Pancreas (tissue), 10 donors: ENCODE data around the gene DNAJC30. TPM values are rescaled to one million over a fixed set of nuclear protein-coding genes. Genes with fewer than 3 reads are reported as not detected.

ENCODE experiments used
- ATAC-seq, 4 donors: fragments of 200-7000 bp; cut with Tn5 transposase; one replicate each; pipeline versions ENCODE4 v1.8.0 to v1.9.1; 2020; ENCODE audit warnings: mild to moderate bottlenecking in 4 of 4, moderate library complexity in 4 of 4
- DNase-seq, 6 donors: peaks; one replicate each; pipeline ENCODE4 v3.0.0-alpha.2; 2020
- FAIRE-seq: peaks from 2 replicates; lab custom pipeline; 2012; peaks lifted over from hg19 to GRCh38; lab: Jason Lieb, UNC
- H3K27ac ChIP-seq, 4 donors: fragments of 200-600 bp; sonication (generic); 1 replicate in 3 of 4; 2 replicates in 1 of 4; pipeline versions ENCODE4 v1.5.0 to v1.8.0; 2020
- H3K27me3 ChIP-seq, 4 donors: fragments of 200-600 bp; one replicate each; pipeline ENCODE4 v1.8.0; 2021
- H3K36me3 ChIP-seq, 3 donors: fragments of 200-600 bp; sonication (generic) in 1 of 3; one replicate each; pipeline versions ENCODE4 v1.5.0 to v1.8.0; 2020 to 2021
- H3K4me1 ChIP-seq, 3 donors: fragments of 200-600 bp; one replicate each; pipeline ENCODE4 v1.8.0; 2021
- H3K4me3 ChIP-seq, 4 donors: fragments of 200-600 bp; sonication (generic) in 2 of 4; one replicate each; pipeline versions ENCODE4 v1.5.0 to v1.8.0; 2020 to 2021
- H3K9me3 ChIP-seq, 4 donors: fragments of 200-600 bp; one replicate each; pipeline ENCODE4 v1.8.0; 2021
- WGBS, 2 donors: extraction: QIAGEN DNeasy Blood & Tissue Kit; methylation state at CpG; one replicate each; pipeline ENCODE4 v1.1.7; 2013; 5-methylcytosine and 5-hydroxymethylcytosine counted together
- intact Hi-C, 3 donors: fragments of 100-400 bp; cut with DNase I; formaldehyde crosslinking; loops; one replicate each; pipeline versions ENCODE4 v1.11.1 to v1.14.2; 2022
- polyA plus RNA-seq, 2 donors: library from polyadenylated mRNA; stranded (reverse); fragments of 200-250 nt; gene quantifications; one replicate each; pipeline ENCODE4 v1.2.3, GENCODE V29; 2013
- total RNA-seq, 6 donors: library from RNA; stranded (reverse); fragmentation: NEBNext Ultra II Directional in 4 of 6; extraction: Animal tissue kit (Norgen Biotek cat#: 25700) in 4 of 6; gene quantifications; one replicate each; pipeline versions ENCODE4 v1.2.1 to v1.2.4, GENCODE V29; 2021 to 2023
- TF ChIP-seq, protein P1 (sequence below), 4 donors: fragments of 200-600 bp; sonication (generic) in 3 of 4; IDR thresholded peaks; one replicate each; pipeline versions ENCODE4 v1.5.0 to v1.8.0; 2021; ENCODE audit warnings: antibody characterized with exemption in 4 of 4
- donor health status: healthy with polysubstance abuse.
- donor health status: DM: no; HTN: no; CAD: no; lungs with moderate emphysema.
- donor health status: DM: no; HTN: no; CAD: no.
- donor health status: control.
- donor health status: control.
- donor health status: Bipolar disorder and iron deficiency.
- donor health status: DM: yes; HTN: yes; CAD: no.
- donor health status: DM: no; HTN: no; CAD: no.
- donor health status: DM: no; HTN: no; CAD: no.
- donor health status: DM: yes; HTN: yes; CAD: no.

DNAJC30 gene
- total and polyA plus RNA-seq, 8 donors, result 4.1 to 8.2 (median 5.6) TPM

GRCh38 chr7:73671322-73671661 lies 12.0 kb downstream of the DNAJC30 start:
- ATAC-seq (no peak), DNase-seq (no peak), FAIRE-seq (no peak)
- Histone ChIP-seq H3K27ac (no peak overlapping the region), H3K4me3 (no peak overlapping the region), H3K36me3 (no peaks in the 10 kb centered on the region), H3K9me3 (no peaks in the 10 kb centered on the region), H3K27me3 (no peaks in the 10 kb centered on the region), H3K4me1 (no peaks in the 10 kb centered on the region)
- WGBS, 2 donors, result 54 to 77% methylated on average over 8 to 12 of the region's 12 CpGs
- intact Hi-C loops, result no loop called here
- TF ChIP-seq, protein P1, sequence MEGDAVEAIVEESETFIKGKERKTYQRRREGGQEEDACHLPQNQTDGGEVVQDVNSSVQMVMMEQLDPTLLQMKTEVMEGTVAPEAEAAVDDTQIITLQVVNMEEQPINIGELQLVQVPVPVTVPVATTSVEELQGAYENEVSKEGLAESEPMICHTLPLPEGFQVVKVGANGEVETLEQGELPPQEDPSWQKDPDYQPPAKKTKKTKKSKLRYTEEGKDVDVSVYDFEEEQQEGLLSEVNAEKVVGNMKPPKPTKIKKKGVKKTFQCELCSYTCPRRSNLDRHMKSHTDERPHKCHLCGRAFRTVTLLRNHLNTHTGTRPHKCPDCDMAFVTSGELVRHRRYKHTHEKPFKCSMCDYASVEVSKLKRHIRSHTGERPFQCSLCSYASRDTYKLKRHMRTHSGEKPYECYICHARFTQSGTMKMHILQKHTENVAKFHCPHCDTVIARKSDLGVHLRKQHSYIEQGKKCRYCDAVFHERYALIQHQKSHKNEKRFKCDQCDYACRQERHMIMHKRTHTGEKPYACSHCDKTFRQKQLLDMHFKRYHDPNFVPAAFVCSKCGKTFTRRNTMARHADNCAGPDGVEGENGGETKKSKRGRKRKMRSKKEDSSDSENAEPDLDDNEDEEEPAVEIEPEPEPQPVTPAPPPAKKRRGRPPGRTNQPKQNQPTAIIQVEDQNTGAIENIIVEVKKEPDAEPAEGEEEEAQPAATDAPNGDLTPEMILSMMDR (IDR thresholded peaks at IDR 0.05), result no peak

DNA sequence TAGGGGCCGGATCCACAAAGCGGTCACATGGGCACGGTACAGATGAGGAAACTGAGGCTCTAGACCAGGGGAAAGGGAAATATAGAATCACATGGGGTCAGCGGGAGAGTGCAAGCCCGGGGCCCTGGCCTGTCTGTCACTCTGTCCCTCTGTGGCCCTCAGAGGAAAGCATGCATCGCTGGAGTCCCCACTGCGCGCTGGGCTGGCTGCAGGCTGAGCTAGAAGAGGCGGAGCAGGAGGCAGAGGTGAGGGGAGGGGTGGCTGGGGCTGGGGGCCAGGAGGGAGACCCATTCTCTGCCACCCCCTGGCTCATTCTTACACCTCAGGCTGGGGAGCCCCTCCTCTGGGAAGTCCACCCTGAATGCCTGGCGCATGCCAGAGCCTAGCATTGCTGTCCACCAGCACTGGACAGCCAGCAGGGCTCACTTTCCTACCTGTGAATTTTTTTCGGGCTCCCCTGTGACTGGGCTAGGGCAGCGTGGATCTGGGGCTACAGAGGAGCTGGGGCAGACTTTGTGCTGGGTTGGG lies 13.3 kb downstream of the DNAJC30 start:
- Histone ChIP-seq H3K4me1 (no peaks in the 10 kb centered on the region), H3K4me3 (no peak overlapping the region), H3K9me3 (no peaks in the 10 kb centered on the region), H3K27me3 (no peaks in the 10 kb centered on the region), H3K27ac (no peak overlapping the region), H3K36me3 (no peaks in the 10 kb centered on the region)
- no peak for FAIRE-seq
- 85 to 91% methylated on average over 12 of the region's 12 CpGs for WGBS, 2 donors
- DNase-seq, result no peak
- intact Hi-C loops, result no loop called here
- ATAC-seq, result no peak
- TF ChIP-seq, protein P1 (IDR thresholded peaks at IDR 0.05), result no peak

- no peak for FAIRE-seq
- Histone ChIP-seq H3K27me3 (no peaks in the 10 kb centered on the region), H3K9me3 (no peaks in the 10 kb centered on the region), H3K27ac (peak overlapping the region; percentile 26 to 62 (median 42)), H3K36me3 (no peaks in the 10 kb centered on the region), H3K4me1 (no peaks in the 10 kb centered on the region), H3K4me3 (peak overlapping the region in 2 of 4 donors; percentile 53 to 67)
- TF ChIP-seq, protein P1 (IDR thresholded peaks at IDR 0.05), result no peak
- 55% methylated on average over 19 of the region's 19 CpGs for WGBS, 2 donors
- ATAC-seq, result peak in 3 of 4 donors; percentile 2 to 6 (median 6)
- DNase-seq, result peak in 4 of 6 donors; percentile 35 to 82 (median 45)
- intact Hi-C loops, result no loop called here
These were observed 14.0 kb downstream of the DNAJC30 start for GRCh38 chr7:73669288-73669701.

DNA sequence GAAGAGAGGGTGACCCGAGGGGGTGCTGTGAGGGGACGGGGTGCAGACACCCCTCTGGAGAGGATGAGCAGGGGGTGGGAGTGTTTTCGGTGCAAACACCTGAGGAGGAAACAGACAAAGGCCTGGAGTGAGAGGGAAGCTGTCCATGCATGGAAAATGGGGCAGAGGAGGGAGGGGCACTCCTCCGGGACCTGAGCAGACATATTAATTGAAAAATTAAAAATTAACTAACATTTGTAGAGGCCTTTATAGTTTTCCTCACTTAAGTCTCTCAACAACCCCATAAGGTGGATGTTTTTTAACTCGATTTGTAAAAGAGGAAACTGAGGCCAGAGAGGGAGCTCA lies 14.4 kb downstream of the DNAJC30 start:
- 16 to 18% methylated on average over 5 of the region's 5 CpGs for WGBS, 2 donors
- Histone ChIP-seq H3K27me3 (no peaks in the 10 kb centered on the region), H3K9me3 (no peaks in the 10 kb centered on the region), H3K36me3 (no peaks in the 10 kb centered on the region), H3K4me3 (peak overlapping the region in 3 of 4 donors; percentile 51 to 67 (median 53)), H3K27ac (peak overlapping the region; percentile 26 to 62 (median 42)), H3K4me1 (no peaks in the 10 kb centered on the region)
- intact Hi-C loops, result no loop called here
- no peak for FAIRE-seq
- peak in 2 of 4 donors; percentile 4 to 12 for ATAC-seq
- TF ChIP-seq, protein P1 (IDR thresholded peaks at IDR 0.05), result no peak
- no peak for DNase-seq

GRCh38 chr7:73668103-73668885 lies 15.0 kb downstream of the DNAJC30 start:
- ATAC-seq (peak in 3 of 4 donors; percentile 5 to 9 (median 6)), FAIRE-seq (no peak), DNase-seq (peak in 3 of 6 donors; percentile 30 to 74 (median 63))
- H3K9me3 ChIP-seq, result no peaks in the 10 kb centered on the region
- H3K4me3 ChIP-seq, result peak overlapping the region; percentile 23 to 67 (median 52)
- 1% methylated on average over 21 to 52 of the region's 52 CpGs for WGBS, 2 donors
- H3K27ac ChIP-seq, result peak overlapping the region in 2 of 4 donors; percentile 39 to 62
- intact Hi-C loops, result no loop called here
- H3K36me3 ChIP-seq, result no peaks in the 10 kb centered on the region
- TF ChIP-seq, protein P1 (IDR thresholded peaks at IDR 0.05), result no peak
- no peaks in the 10 kb centered on the region for H3K4me1 ChIP-seq
- no peaks in the 10 kb centered on the region for H3K27me3 ChIP-seq
